Adrenal gland (tissue), 5 donors: ENCODE measurements around the gene VEZT.

ENCODE experiments used
- POLR2A ChIP-seq, 2 donors: fragments of 450-650 bp; IDR thresholded peaks; one replicate each; pipeline ENCODE4 v1.6.1; 2017; ENCODE audit warnings: antibody characterized with exemption in 2 of 2, mild to moderate bottlenecking in 2 of 2, moderate library complexity in 1 of 2
- TF ChIP-seq, protein P1 (sequence below), 6 experiments: fragments of 450-650 bp in 4 of 6; fragments of 200-600 bp in 2 of 6; sonication (generic) in 1 of 6; IDR thresholded peaks; 1 replicate in 5 of 6; 2 replicates in 1 of 6; pipeline versions ENCODE4 v1.5.1 to v1.8.0; 2016 to 2021; ENCODE audit warnings: antibody characterized with exemption in 6 of 6, mild to moderate bottlenecking in 2 of 6, moderate library complexity in 1 of 6
- donor health status: DM: no; HTN: no; CAD: no.

DNA sequence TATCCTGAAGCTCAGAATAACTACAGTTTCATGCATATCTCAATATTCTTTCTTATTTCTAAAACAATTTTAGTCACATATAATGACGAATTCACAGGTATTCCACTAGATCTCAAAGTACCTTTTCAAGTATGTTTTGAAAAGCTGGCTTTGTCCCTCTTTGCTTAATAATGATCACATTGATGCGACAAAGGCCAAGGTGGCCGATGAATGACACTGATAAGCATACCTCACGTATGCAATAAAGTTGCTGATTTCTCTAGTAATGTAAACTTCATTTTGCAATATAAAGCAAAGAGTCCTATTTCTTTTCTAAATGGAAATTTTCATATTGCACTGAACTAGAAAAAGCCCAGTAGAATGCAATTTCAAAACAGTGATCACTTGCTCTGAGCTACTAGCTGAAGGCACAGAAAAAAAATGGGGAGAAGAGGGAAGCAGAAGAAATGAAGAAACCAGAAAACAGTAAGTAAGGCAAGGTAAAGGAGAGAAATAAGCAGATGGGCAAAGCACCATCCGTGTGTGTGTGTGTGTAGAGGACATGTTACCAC, 29.7 kb upstream of the VEZT start:
- TF ChIP-seq, protein P1, sequence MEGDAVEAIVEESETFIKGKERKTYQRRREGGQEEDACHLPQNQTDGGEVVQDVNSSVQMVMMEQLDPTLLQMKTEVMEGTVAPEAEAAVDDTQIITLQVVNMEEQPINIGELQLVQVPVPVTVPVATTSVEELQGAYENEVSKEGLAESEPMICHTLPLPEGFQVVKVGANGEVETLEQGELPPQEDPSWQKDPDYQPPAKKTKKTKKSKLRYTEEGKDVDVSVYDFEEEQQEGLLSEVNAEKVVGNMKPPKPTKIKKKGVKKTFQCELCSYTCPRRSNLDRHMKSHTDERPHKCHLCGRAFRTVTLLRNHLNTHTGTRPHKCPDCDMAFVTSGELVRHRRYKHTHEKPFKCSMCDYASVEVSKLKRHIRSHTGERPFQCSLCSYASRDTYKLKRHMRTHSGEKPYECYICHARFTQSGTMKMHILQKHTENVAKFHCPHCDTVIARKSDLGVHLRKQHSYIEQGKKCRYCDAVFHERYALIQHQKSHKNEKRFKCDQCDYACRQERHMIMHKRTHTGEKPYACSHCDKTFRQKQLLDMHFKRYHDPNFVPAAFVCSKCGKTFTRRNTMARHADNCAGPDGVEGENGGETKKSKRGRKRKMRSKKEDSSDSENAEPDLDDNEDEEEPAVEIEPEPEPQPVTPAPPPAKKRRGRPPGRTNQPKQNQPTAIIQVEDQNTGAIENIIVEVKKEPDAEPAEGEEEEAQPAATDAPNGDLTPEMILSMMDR (IDR thresholded peaks at IDR 0.05) = no peak
- no peak for TF ChIP-seq POLR2A (IDR thresholded peaks at IDR 0.05)
